SH-SY5Y (cell line): ENCODE measurements around the gene LRRC45.

ENCODE experiments used
- GATA2 ChIP-seq: IDR thresholded peaks from 2 replicates; pipeline ENCODE4 v1.6.1; 2011; ENCODE audit warnings: mild to moderate bottlenecking, low read depth, low read length
- GATA3 ChIP-seq: IDR thresholded peaks from 2 replicates; pipeline ENCODE4 v1.6.1; 2011; ENCODE audit warnings: low read depth, mild to moderate bottlenecking, low read length, moderate library complexity

- no peak for TF ChIP-seq GATA2
- no peak for TF ChIP-seq GATA3
Observed at GRCh38 chr17:82051776-82052637, 28.9 kb downstream of the LRRC45 start, which contains the start of the genes GPS1 and RFNG.
